GM12878 (cell line): ENCODE results near the gene PRKRIP1. TPM values are rescaled to one million over a fixed set of nuclear protein-coding genes. Genes with fewer than 3 reads are reported as not detected.

ENCODE experiments used
- ATAC-seq: fragments of 200-7000 bp; cut with Tn5 transposase; 3 replicates; pipeline ENCODE4 v1.9.1; 2020; ENCODE audit warnings: mild to moderate bottlenecking, moderate library complexity
- BruUV-seq: library from RNA; stranded (reverse); fragments of 400-500 nt; replicated peaks from 2 replicates; lab custom pipeline; 2021; lab: Mats Ljungman, UMichigan
- CTCF ChIA-PET: fragments of 300-600 bp; sonication (Branson Sonifier 250); formaldehyde crosslinking; extraction: SDS; loops from one replicate; lab custom pipeline; 2021; ENCODE audit warnings: inconsistent platforms; lab: Yijun Ruan, JAX
- POLR2A ChIA-PET: fragments of 350-600 bp; formaldehyde crosslinking; extraction: SDS; loops from one replicate; lab custom pipeline; 2021; ENCODE audit warnings: inconsistent platforms; lab: Charles Lee
- RAD21 ChIA-PET: fragments of 300-600 bp; sonication (Branson Sonifier 250); formaldehyde crosslinking; loops from one replicate; lab custom pipeline; 2023; ENCODE audit warnings: antibody characterized with exemption; ENCODE audit not compliant: unreplicated experiment; lab: Charles Lee
- SMC1A ChIA-PET: fragments of 300-600 bp; sonication (Branson Sonifier 250); formaldehyde crosslinking; loops from one replicate; lab custom pipeline; 2023; ENCODE audit not compliant: unreplicated experiment, uncharacterized antibody; lab: Charles Lee
- DNase-seq: peaks from one replicate; pipeline ENCODE4 v3.0.0-alpha.2; 2011; ENCODE audit warnings: low read depth, low spot score
- FAIRE-seq: peaks from 3 replicates; lab custom pipeline; 2011; peaks lifted over from hg19 to GRCh38; lab: Jason Lieb, UNC
- H2AFZ ChIP-seq: 2 replicates; pipeline ENCODE4 v1.6.0; 2011; ENCODE audit warnings: low read depth, low read length, control low read depth; ENCODE audit not compliant: control insufficient read depth
- H3K27ac ChIP-seq: 2 replicates; pipeline ENCODE4 v1.5.1; 2011; ENCODE audit warnings: control low read depth; ENCODE audit not compliant: control insufficient read depth, insufficient read depth
- H3K27me3 ChIP-seq, 2 experiments: replicated peaks in 1 of 2; 2 replicates each; pipeline versions ENCODE4 v1.6.0 to v1.6.1; 2011; ENCODE audit warnings: low read length in 1 of 2; ENCODE audit not compliant: control insufficient read depth in 2 of 2, insufficient read depth in 2 of 2
- H3K36me3 ChIP-seq, 2 experiments: 2 replicates each; pipeline ENCODE4 v1.5.1; 2011; ENCODE audit warnings: low read length in 1 of 2; ENCODE audit not compliant: control insufficient read depth in 2 of 2, insufficient read depth in 2 of 2
- H3K4me1 ChIP-seq: 2 replicates; pipeline ENCODE4 v1.6.1; 2011; ENCODE audit warnings: mild to moderate bottlenecking, low read length, moderate library complexity, mixed read lengths; ENCODE audit not compliant: control insufficient read depth, insufficient read depth
- H3K4me2 ChIP-seq: 2 replicates; pipeline ENCODE4 v1.6.0; 2011; ENCODE audit warnings: control low read depth; ENCODE audit not compliant: control insufficient read depth, insufficient read depth
- H3K4me3 ChIP-seq: fragments of 200-600 bp; sonication (generic); 2 replicates; pipeline ENCODE4 v1.5.1; 2016
- H3K79me2 ChIP-seq: 2 replicates; pipeline ENCODE4 v1.6.0; 2011; ENCODE audit warnings: low read length; ENCODE audit not compliant: control insufficient read depth, insufficient read depth
- H3K9ac ChIP-seq: 2 replicates; pipeline ENCODE4 v1.8.0; 2011; ENCODE audit warnings: low read length, control low read depth, mixed read lengths; ENCODE audit not compliant: control insufficient read depth, insufficient read depth
- H3K9me3 ChIP-seq: replicated peaks from 3 replicates; pipeline ENCODE4 v1.5.1; 2011; ENCODE audit warnings: mild to moderate bottlenecking, low read length; ENCODE audit not compliant: control insufficient read depth, insufficient read depth
- H4K20me1 ChIP-seq: 2 replicates; pipeline ENCODE4 v1.6.0; 2011; ENCODE audit not compliant: control insufficient read depth, insufficient read depth
- BCLAF1 ChIP-seq: fragments of 450-650 bp; IDR thresholded peaks from 2 replicates; pipeline ENCODE4 v1.6.1; 2017; ENCODE audit warnings: antibody characterized with exemption, mild to moderate bottlenecking, moderate library complexity
- HDAC2 ChIP-seq: fragments of 200-600 bp; sonication (generic); IDR thresholded peaks from 2 replicates; pipeline ENCODE4 v1.6.1; 2017
- POLR2AphosphoS5 ChIP-seq: IDR thresholded peaks from 2 replicates; pipeline ENCODE4 v1.6.1; 2011; ENCODE audit warnings: mild to moderate bottlenecking, low read length, inconsistent platforms
- REST ChIP-seq: IDR thresholded peaks from 2 replicates; pipeline ENCODE4 v1.6.1; 2012; ENCODE audit warnings: mild to moderate bottlenecking, low read depth, low read length
- WGBS: methylation state at CpG from one replicate; pipeline ENCODE4 v1.1.6; 2016; ENCODE audit warnings: low lambda C conversion rate; ENCODE audit not compliant: insufficient replicate concordance, insufficient coverage; ENCODE audit errors: missing lambda C conversion rate; 5-methylcytosine and 5-hydroxymethylcytosine counted together
- in situ Hi-C: fragments of 300-500 bp; cut with MboI; formaldehyde crosslinking; loops from 9 replicates; pipeline ENCODE4 v1.14.3; 2018; ENCODE audit warnings: mixed read lengths
- intact Hi-C: fragments of 100-400 bp; cut with micrococcal nuclease; formaldehyde crosslinking; loops from one replicate; pipeline ENCODE4 v1.14.2; 2022; ENCODE audit not compliant: unreplicated experiment
- polyA plus RNA-seq, 11 experiments: library from polyadenylated mRNA; depleted of rRNA in 4 of 11; unstranded in 6 of 11; stranded (reverse) in 5 of 11; fragments of >200 nt; fragmentation: Nextera tagmentation in 4 of 11; fragmentation: Illumina TruSeq in 1 of 11; extraction: Ambion mirVana in 4 of 11; extraction: Trizol in 1 of 11; gene quantifications; 1 replicate in 1 of 11; 2 replicates in 10 of 11; pipeline versions ENCODE4 v1.2.1 to v1.2.3, GENCODE V29; 2011 to 2016; ENCODE audit warnings: inconsistent platforms in 2 of 11, missing spikeins in 2 of 11, low read depth in 1 of 11
- total RNA-seq, 4 experiments: library from RNA; depleted of rRNA in 3 of 4; stranded (reverse); fragments of >200 nt in 3 of 4; fragmentation: Illumina TruSeq in 1 of 4; extraction: Trizol in 1 of 4; gene quantifications; 2 replicates each; pipeline versions ENCODE4 v1.2.1 to v1.2.3, GENCODE V29; 2013 to 2021
- TF ChIP-seq, protein P1 (sequence below): IDR thresholded peaks from 2 replicates; pipeline ENCODE4 v1.6.1; 2012; ENCODE audit warnings: improper control_type of control experiment, low read depth, low read length; ENCODE audit not compliant: insufficient replicate concordance

The PRKRIP1 gene
- total and polyA plus RNA-seq, 10 of the 15 experiments (the other 5 are each of a cell fraction or from before 2014, with no cell fraction given), result 17.0 to 38.4 (median 25.5) TPM

- TF ChIP-seq, protein P1, sequence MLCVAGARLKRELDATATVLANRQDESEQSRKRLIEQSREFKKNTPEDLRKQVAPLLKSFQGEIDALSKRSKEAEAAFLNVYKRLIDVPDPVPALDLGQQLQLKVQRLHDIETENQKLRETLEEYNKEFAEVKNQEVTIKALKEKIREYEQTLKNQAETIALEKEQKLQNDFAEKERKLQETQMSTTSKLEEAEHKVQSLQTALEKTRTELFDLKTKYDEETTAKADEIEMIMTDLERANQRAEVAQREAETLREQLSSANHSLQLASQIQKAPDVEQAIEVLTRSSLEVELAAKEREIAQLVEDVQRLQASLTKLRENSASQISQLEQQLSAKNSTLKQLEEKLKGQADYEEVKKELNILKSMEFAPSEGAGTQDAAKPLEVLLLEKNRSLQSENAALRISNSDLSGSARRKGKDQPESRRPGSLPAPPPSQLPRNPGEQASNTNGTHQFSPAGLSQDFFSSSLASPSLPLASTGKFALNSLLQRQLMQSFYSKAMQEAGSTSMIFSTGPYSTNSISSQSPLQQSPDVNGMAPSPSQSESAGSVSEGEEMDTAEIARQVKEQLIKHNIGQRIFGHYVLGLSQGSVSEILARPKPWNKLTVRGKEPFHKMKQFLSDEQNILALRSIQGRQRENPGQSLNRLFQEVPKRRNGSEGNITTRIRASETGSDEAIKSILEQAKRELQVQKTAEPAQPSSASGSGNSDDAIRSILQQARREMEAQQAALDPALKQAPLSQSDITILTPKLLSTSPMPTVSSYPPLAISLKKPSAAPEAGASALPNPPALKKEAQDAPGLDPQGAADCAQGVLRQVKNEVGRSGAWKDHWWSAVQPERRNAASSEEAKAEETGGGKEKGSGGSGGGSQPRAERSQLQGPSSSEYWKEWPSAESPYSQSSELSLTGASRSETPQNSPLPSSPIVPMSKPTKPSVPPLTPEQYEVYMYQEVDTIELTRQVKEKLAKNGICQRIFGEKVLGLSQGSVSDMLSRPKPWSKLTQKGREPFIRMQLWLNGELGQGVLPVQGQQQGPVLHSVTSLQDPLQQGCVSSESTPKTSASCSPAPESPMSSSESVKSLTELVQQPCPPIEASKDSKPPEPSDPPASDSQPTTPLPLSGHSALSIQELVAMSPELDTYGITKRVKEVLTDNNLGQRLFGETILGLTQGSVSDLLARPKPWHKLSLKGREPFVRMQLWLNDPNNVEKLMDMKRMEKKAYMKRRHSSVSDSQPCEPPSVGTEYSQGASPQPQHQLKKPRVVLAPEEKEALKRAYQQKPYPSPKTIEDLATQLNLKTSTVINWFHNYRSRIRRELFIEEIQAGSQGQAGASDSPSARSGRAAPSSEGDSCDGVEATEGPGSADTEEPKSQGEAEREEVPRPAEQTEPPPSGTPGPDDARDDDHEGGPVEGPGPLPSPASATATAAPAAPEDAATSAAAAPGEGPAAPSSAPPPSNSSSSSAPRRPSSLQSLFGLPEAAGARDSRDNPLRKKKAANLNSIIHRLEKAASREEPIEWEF, result no peak
- TF ChIP-seq HDAC2, result no peak
Observed at GRCh38 chr7:102451371-102452054, 55.4 kb downstream of the PRKRIP1 start (continued).

DNA sequence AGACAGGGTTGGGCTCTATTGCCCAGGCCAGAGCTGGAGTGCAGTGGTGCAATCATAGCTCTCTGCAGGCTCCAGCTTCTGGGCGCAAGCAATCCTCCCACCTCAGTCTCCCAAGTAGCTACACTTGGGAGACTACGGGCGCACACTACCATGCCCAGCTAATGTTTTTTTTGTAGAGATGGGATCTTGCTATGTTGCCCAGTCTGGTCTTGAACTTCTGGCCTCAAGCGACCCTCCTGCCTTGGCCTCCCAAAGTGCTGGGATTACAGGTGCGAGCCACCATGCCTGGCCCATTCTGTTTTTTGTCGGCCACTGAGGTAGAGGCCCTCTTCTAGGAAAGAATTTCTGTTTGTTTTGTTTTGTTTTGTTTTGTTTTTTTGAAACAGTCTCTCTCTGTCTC lies 56.3 kb downstream of the PRKRIP1 start:
- 94% methylated on average over 6 of the region's 6 CpGs for WGBS
- no peak overlapping the region for H3K4me2 ChIP-seq
- H4K20me1 ChIP-seq, result no peaks in the 10 kb centered on the region
- no peak overlapping the region for H3K4me3 ChIP-seq
- H3K79me2 ChIP-seq, result no peaks in the 10 kb centered on the region
- POLR2A ChIA-PET, result no interaction called here
- no peak overlapping the region for H3K27ac ChIP-seq
- peaks cover 5 to 12% of the 10 kb centered on the region in 2 experiments; a peak in 3 of 4 replicates for H3K36me3 ChIP-seq
- H3K9ac ChIP-seq, result no peak overlapping the region
- no peaks in the 10 kb centered on the region for H3K4me1 ChIP-seq
- H3K27me3 ChIP-seq, result no peaks in the 10 kb centered on the region
- intact Hi-C loops (no loop called here), in situ Hi-C loops (loop anchor here (5.0 to 10.0 kb wide), 2 partner anchors 48 to 165 kb away; partner anchors contain the start of gene SH2B2)
- CTCF ChIA-PET, result interaction anchor here (1.2 to 5.4 kb wide), 5 partner anchors 13 to 653 kb away, joined by 3 to 101 read pairs (median 18); partner anchors contain the start of genes ALKBH4 and LRWD1
- no peak overlapping the region for H2AFZ ChIP-seq
- H3K9me3 ChIP-seq, result no peaks in the 10 kb centered on the region
- DNase-seq (no peak), FAIRE-seq (no peak), ATAC-seq (no peak)
- BruUV-seq, result no TSS peak
- no peak for TF ChIP-seq BCLAF1
- TF ChIP-seq POLR2AphosphoS5, result no peak
- no peak for TF ChIP-seq REST
- RAD21 ChIA-PET, result interaction anchor here (1.9 kb wide), 1 partner anchor 48 kb away, joined by 6 read pairs; no protein-coding TSS in a partner anchor
- SMC1A ChIA-PET, result interaction anchor here (1.2 kb wide), 1 partner anchor 47 kb away, joined by 5 read pairs; no protein-coding TSS in a partner anchor
